Renal cortex interstitium (tissue), 11 donors: ENCODE measurements around the gene ATP9B. TPM values are rescaled to one million over a fixed set of nuclear protein-coding genes. Genes with fewer than 3 reads are reported as not detected.
A peak's percentile ranks its signal among the peaks of the same experiment; 100 is the strongest.

ENCODE experiments used
- DNase-seq, 11 donors: peaks; one replicate each; pipeline ENCODE4 v3.0.0-alpha.2; 2013; ENCODE audit warnings: low read depth in 9 of 11, low spot score in 4 of 11; ENCODE audit errors: extremely low read depth in 1 of 11
- polyA plus RNA-seq, 3 donors: library from polyadenylated mRNA; unstranded; fragments of 120-200 nt; gene quantifications; one replicate each; pipeline ENCODE4 v1.2.1, GENCODE V29; 2013; ENCODE audit not compliant: insufficient read length in 3 of 3

The ATP9B gene
- polyA plus RNA-seq, 3 donors, result 31.4 to 41.0 (median 38.5) TPM

- DNase-seq, result no peak
Measured at GRCh38 chr18:79182047-79182713, 113.0 kb downstream of the ATP9B start.

- DNase-seq, result no peak
Measured at GRCh38 chr18:79185648-79186047, 116.5 kb downstream of the ATP9B start.

GRCh38 chr18:79186649-79187048 lies 117.5 kb downstream of the ATP9B start:
- no peak for DNase-seq

- no peak for DNase-seq
Measured at GRCh38 chr18:79187532-79188277, 118.5 kb downstream of the ATP9B start.

GRCh38 chr18:79191418-79191817 lies 122.2 kb downstream of the ATP9B start:
- no peak for DNase-seq

GRCh38 chr18:79191956-79192355 lies 122.8 kb downstream of the ATP9B start:
- DNase-seq, result no peak

- no peak for DNase-seq
Measured at GRCh38 chr18:79193826-79194225, 124.6 kb downstream of the ATP9B start.

GRCh38 chr18:79195716-79196683 lies 126.8 kb downstream of the ATP9B start:
- DNase-seq, result no peak

- peak in 1 of 11 donors; percentile 11 for DNase-seq
Measured at GRCh38 chr18:79197531-79197930, 128.3 kb downstream of the ATP9B start.

GRCh38 chr18:79199691-79200374 lies 130.6 kb downstream of the ATP9B start:
- no peak for DNase-seq

GRCh38 chr18:79200546-79201268 lies 131.5 kb downstream of the ATP9B start:
- DNase-seq, result peak in 6 of 11 donors; percentile 9 to 53 (median 28)

- no peak for DNase-seq
Measured at GRCh38 chr18:79203017-79203605, 133.9 kb downstream of the ATP9B start.

- DNase-seq, result no peak
Measured at GRCh38 chr18:79204889-79205807, 136.0 kb downstream of the ATP9B start.

GRCh38 chr18:79206444-79206843 lies 137.2 kb downstream of the ATP9B start:
- no peak for DNase-seq

GRCh38 chr18:79208906-79209305 lies 139.7 kb downstream of the ATP9B start:
- peak in 1 of 11 donors; percentile 6 for DNase-seq

- DNase-seq, result no peak
Measured at GRCh38 chr18:79210002-79210910, 141.1 kb downstream of the ATP9B start.
